HTERT RPE-1 (cell line): Measurements from ENCODE around the gene TMIGD2.
"Not testable (repeated sequence)": the region's sequence is repeated elsewhere in the genome, so short reads cannot be mapped to it uniquely, and the experiment has no call there.

Experiments used
- in situ Hi-C: fragments of 300-500 bp; cut with MboI; formaldehyde crosslinking; loops from 4 replicates; pipeline ENCODE4 v1.14.3; 2020; ENCODE audit warnings: low sequenced_read_pairs

The TMIGD2 gene

DNA sequence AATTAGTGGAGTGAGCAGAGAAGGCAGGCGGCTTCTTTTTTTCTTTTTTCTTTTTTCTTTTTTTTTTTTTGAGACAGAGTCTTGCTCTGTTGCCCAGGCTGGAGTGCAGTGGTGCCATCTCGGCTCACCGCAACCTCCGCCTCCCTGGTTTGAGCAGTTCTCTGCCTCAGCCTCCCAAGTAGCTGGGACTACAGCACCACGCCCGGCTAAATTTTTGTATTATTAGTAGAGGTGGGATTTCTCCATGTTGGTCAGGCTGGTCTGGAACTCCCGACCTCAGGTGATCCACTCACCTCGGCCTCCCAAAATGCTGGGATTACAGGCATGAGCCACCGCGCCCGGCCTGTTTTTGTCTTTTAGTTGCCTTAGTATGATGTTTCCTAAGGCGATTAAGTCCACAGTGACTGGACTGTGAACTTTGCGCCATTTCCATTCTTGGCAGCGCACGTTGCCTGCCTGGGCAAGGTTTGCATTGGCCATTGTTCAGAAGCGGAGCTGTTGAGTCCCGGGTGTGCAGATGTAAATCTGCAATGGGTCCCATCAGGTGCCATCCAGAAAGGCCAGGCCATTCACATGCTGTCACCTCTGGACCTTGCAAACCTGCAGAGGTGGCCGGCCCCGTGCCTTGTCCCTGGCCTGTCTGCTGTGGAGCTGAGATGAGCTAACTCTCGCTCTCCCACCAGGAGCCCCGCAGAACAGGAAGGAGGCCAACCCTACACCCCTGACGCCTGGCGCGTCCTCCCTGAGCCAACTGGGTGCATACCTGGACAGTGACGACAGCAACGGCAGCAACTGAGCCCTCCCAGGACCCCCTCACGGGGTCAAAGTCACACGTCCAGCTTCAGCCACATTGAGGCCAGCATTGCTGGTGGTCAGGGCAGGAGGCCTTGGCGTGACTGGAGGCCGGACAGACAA, 34.0 kb downstream of the TMIGD2 start:
- in situ Hi-C loops: no loop called here

GRCh38 chr19:4267101-4267900, 34.9 kb downstream of the TMIGD2 start:
- in situ Hi-C loops: no loop called here

- in situ Hi-C loops: no loop called here
These were observed 35.8 kb downstream of the TMIGD2 start for GRCh38 chr19:4266253-4267000.

- in situ Hi-C loops: no loop called here
These were observed 37.4 kb downstream of the TMIGD2 start for GRCh38 chr19:4264812-4265211.

GRCh38 chr19:4260613-4261191, 41.5 kb downstream of the TMIGD2 start:
- in situ Hi-C loops: no loop called here

GRCh38 chr19:4258181-4258580, 44.0 kb downstream of the TMIGD2 start:
- in situ Hi-C loops: no loop called here

DNA sequence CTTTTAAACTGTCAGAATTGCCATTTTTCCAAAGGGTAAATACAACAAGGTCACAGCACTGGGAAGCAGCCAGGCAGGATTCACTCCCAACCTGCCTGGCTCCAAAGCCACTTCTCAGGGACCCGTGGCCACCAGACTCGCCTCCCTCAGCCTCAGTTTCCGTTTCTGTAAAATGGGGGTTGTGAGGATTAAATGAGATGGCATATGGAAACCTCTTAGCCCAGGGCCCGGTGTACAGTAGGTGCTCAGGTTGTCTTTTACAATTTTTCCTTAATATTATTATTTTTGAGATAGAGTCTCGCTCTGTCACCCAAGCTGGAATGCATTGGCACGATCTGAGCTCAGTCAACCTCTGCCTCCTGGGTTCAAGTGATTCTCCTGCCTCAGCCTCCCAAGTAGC, 45.2 kb downstream of the TMIGD2 start:
- in situ Hi-C loops: no loop called here

GRCh38 chr19:4256563-4256962, 45.6 kb downstream of the TMIGD2 start:
- in situ Hi-C loops: no loop called here

- in situ Hi-C loops: no loop called here
These were observed 55.2 kb downstream of the TMIGD2 start, which contains the start of gene YJU2 for GRCh38 chr19:4246767-4247593. Gene YJU2, plus strand, starts transcription at chr19:4247080. Its CDS starts 67 bp downstream, at chr19:4247147.

DNA sequence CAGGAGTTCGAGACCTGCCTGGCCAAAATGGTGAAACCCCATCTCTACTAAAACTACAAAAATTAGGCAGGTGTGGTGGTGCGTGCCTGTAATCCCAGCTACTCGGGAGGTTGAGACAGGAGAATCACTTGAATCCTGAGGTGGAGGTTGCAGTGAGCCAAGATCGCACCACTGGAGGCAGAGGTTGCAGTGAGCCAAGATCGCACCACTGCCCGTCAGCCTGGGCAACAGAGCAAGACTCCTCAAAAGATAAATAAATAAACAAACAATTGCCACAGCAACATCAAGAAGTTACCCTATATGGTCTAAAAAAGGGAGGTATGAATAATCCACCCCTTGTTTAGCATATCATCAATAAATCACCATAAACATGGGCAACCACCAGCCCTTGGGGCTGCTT, 56.3 kb downstream of the TMIGD2 start:
- in situ Hi-C loops: not testable (repeated sequence)
